GM12864 (cell line): ENCODE results near the gene ARHGAP45.
A peak's percentile ranks its signal among the peaks of the same experiment; 100 is the strongest.

Experiments used
- DNase-seq: peaks from one replicate; pipeline ENCODE4 v3.0.0-alpha.2; 2011; ENCODE audit warnings: low read depth
- H3K4me3 ChIP-seq: 2 replicates; pipeline ENCODE4 v1.5.1; 2011; ENCODE audit warnings: mild to moderate bottlenecking, low read depth, low read length, control low read depth
- CTCF ChIP-seq: IDR thresholded peaks from 2 replicates; pipeline ENCODE4 v1.5.1; 2011; ENCODE audit warnings: low read depth, mild to moderate bottlenecking, moderate library complexity, low read length, control low read depth, inconsistent platforms; ENCODE audit errors: missing control alignments

The ARHGAP45 gene

GRCh38 chr19:1041272-1041834, 25.6 kb upstream of the ARHGAP45 start:
- H3K4me3 ChIP-seq, result peak overlapping the region; percentile 86
- TF ChIP-seq CTCF, result no peak
- no peak for DNase-seq

- TF ChIP-seq CTCF, result no peak
- H3K4me3 ChIP-seq, result no peak overlapping the region
- no peak for DNase-seq
Observed at GRCh38 chr19:1041835-1042685, 24.9 kb upstream of the ARHGAP45 start.

GRCh38 chr19:1042689-1043511, 24.1 kb upstream of the ARHGAP45 start:
- TF ChIP-seq CTCF, result no peak
- no peak for DNase-seq

GRCh38 chr19:1045247-1045603, 21.7 kb upstream of the ARHGAP45 start:
- no peak for TF ChIP-seq CTCF
- no peak overlapping the region for H3K4me3 ChIP-seq
- no peak for DNase-seq

More at GRCh38 chr19:1042689-1043511, 24.1 kb upstream of the ARHGAP45 start:
- H3K4me3 ChIP-seq, result no peak overlapping the region

- DNase-seq, result no peak
- H3K4me3 ChIP-seq, result no peak overlapping the region
- no peak for TF ChIP-seq CTCF
Observed at GRCh38 chr19:1046117-1046626, 20.8 kb upstream of the ARHGAP45 start.

GRCh38 chr19:1046836-1047695, 19.9 kb upstream of the ARHGAP45 start:
- TF ChIP-seq CTCF, result no peak
- DNase-seq, result no peak
- H3K4me3 ChIP-seq, result no peak overlapping the region
